ENCODE measurements around the gene ELOVL3.

DNA sequence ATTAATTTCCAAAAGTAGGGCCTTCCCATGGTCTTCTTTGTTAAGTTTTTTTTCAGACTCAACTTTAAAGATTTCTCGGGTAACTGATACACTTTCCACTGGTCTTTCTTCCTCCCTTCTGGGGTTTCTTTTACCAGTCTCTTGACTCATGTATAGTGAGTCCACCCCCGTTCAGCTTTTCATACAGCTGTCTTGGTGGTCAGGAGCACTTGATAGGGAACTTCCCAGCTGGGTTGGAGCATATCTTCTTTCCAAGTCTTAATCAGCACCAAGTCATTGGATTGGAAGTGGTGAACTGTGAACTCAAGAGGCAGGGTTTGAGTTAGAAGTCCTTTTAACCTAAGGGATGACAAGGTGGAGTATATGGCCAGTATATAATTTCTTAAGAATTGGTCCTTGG, 29.2 kb upstream of the ELOVL3 start:
- TF ChIP-seq CTCF (conservative IDR thresholded peaks at IDR 0.05; ENCODE audit: low read length) (no peak), EZH2phosphoT487 (IDR thresholded peaks at IDR 0.05; ENCODE audit: borderline replicate concordance, low read depth, low read length) (no peak)

Measured in OCI-LY7 (cell line).